GM19397 (cell line): ENCODE results near the gene KRTAP9-7.
"Not testable (repeated sequence)": the region's sequence is repeated elsewhere in the genome, so short reads cannot be mapped to it uniquely, and the experiment has no call there.

Experiments
- ATAC-seq: cut with Tn5 transposase; IDR thresholded peaks from one replicate; pipeline ENCODE4 v1.9.1; 2021; ENCODE audit warnings: mild to moderate bottlenecking, moderate library complexity; ENCODE audit not compliant: unreplicated experiment

The KRTAP9-7 gene

GRCh38 chr17:41275648-41276190 is at the start of gene KRTAP9-7:
KRTAP9-7 (plus strand) TSS chr17:41275698; CDS start chr17:41275698, 0 bp downstream.
- not testable (repeated sequence) for ATAC-seq

- no peak for ATAC-seq
Measured at GRCh38 chr17:41226051-41226450, 49.4 kb upstream of the KRTAP9-7 start.

GRCh38 chr17:41226598-41227095 is 48.9 kb upstream of the KRTAP9-7 start, which contains the start of gene KRTAP9-2:
KRTAP9-2 (plus strand) TSS chr17:41226648; CDS start chr17:41226655, 7 bp downstream.
- not testable (repeated sequence) for ATAC-seq

- ATAC-seq, result no peak
Measured at GRCh38 chr17:41230094-41230493, 45.4 kb upstream of the KRTAP9-7 start.

GRCh38 chr17:41231731-41232130 is 43.8 kb upstream of the KRTAP9-7 start:
- no peak for ATAC-seq

GRCh38 chr17:41232399-41233105 is 42.9 kb upstream of the KRTAP9-7 start, which contains the start of gene KRTAP9-3:
KRTAP9-3 (plus strand) TSS chr17:41232449; CDS start chr17:41232502, 53 bp downstream.
- ATAC-seq, result not testable (repeated sequence)

GRCh38 chr17:41237116-41237515 is 38.4 kb upstream of the KRTAP9-7 start:
- not testable (repeated sequence) for ATAC-seq

GRCh38 chr17:41237949-41238437 is 37.5 kb upstream of the KRTAP9-7 start, which contains the start of gene KRTAP9-8:
KRTAP9-8 (plus strand) TSS chr17:41237999; CDS start chr17:41238052, 53 bp downstream.
- not testable (repeated sequence) for ATAC-seq

GRCh38 chr17:41246995-41247787 is 28.3 kb upstream of the KRTAP9-7 start:
- ATAC-seq, result not testable (repeated sequence)

- not testable (repeated sequence) for ATAC-seq
Measured at GRCh38 chr17:41249637-41250240, 25.8 kb upstream of the KRTAP9-7 start, which contains the start of gene KRTAP9-4. KRTAP9-4 (plus strand) TSS chr17:41249687; CDS start chr17:41249721, 34 bp downstream.

GRCh38 chr17:41251261-41251660 is 24.2 kb upstream of the KRTAP9-7 start:
- no peak for ATAC-seq

GRCh38 chr17:41254861-41255260 is 20.6 kb upstream of the KRTAP9-7 start:
- ATAC-seq, result no peak

GRCh38 chr17:41255381-41256290 is 19.9 kb upstream of the KRTAP9-7 start, which contains the start of gene KRTAP9-9:
KRTAP9-9 (plus strand) TSS chr17:41255384.
- not testable (repeated sequence) for ATAC-seq

GRCh38 chr17:41256291-41256685 is 19.2 kb upstream of the KRTAP9-7 start:
- no peak for ATAC-seq

GRCh38 chr17:41258406-41258805 is 17.1 kb upstream of the KRTAP9-7 start:
- ATAC-seq, result no peak

GRCh38 chr17:41263212-41263611 is 12.3 kb upstream of the KRTAP9-7 start:
- no peak for ATAC-seq

GRCh38 chr17:41264599-41264998 is 10.9 kb upstream of the KRTAP9-7 start:
- no peak for ATAC-seq

GRCh38 chr17:41265078-41265477 is 10.4 kb upstream of the KRTAP9-7 start, which contains the start of gene KRTAP9-6:
KRTAP9-6 (plus strand) TSS chr17:41265378; CDS start chr17:41265378, 0 bp downstream.
- no peak for ATAC-seq

GRCh38 chr17:41267711-41268110 is 7.8 kb upstream of the KRTAP9-7 start:
- ATAC-seq, result no peak
